Stomach smooth muscle (tissue), 2 donors: Measurements from ENCODE around the gene STON2.
"Not testable (repeated sequence)": the region's sequence is repeated elsewhere in the genome, so short reads cannot be mapped to it uniquely, and the experiment has no call there.

Experiments
- H3K27ac ChIP-seq: one replicate; pipeline ENCODE4 v1.7.0; 2013; ENCODE audit warnings: mild to moderate bottlenecking, low read length, inconsistent platforms
- H3K27me3 ChIP-seq, 2 donors: one replicate each; pipeline ENCODE4 v1.7.0; 2013; ENCODE audit warnings: low read length in 2 of 2; ENCODE audit not compliant: insufficient read depth in 2 of 2, control insufficient read depth in 1 of 2
- H3K36me3 ChIP-seq, 2 donors: one replicate each; pipeline ENCODE4 v1.7.0; 2013; ENCODE audit warnings: low read length in 2 of 2; ENCODE audit not compliant: control insufficient read depth in 2 of 2, insufficient read depth in 2 of 2
- H3K4me1 ChIP-seq: one replicate; pipeline ENCODE4 v1.7.0; 2013; ENCODE audit warnings: low read length; ENCODE audit not compliant: control insufficient read depth, insufficient read depth
- H3K4me3 ChIP-seq, 2 donors: one replicate each; pipeline ENCODE4 v1.7.0; 2013; ENCODE audit warnings: low read length in 2 of 2
- H3K9ac ChIP-seq, 2 donors: one replicate each; pipeline ENCODE4 v1.7.0; 2013; ENCODE audit warnings: low read length in 2 of 2, mild to moderate bottlenecking in 1 of 2
- H3K9me3 ChIP-seq, 2 donors: one replicate each; pipeline ENCODE4 v1.7.0; 2013; ENCODE audit warnings: low read length in 2 of 2; ENCODE audit not compliant: control insufficient read depth in 2 of 2
- donor health status: healthy.
- donor health status: Pancreatic carcinoma.

STON2 gene

GRCh38 chr14:81435391-81436295, 35.5 kb upstream of the STON2 start:
- H3K9ac ChIP-seq = no peak overlapping the region
- H3K9me3 ChIP-seq = no peaks in the 10 kb centered on the region
- H3K4me3 ChIP-seq = peak overlapping the region; percentile 65 to 79
- H3K27ac ChIP-seq = no peak overlapping the region
- no peaks in the 10 kb centered on the region for H3K36me3 ChIP-seq
- peaks cover 14% of the 10 kb centered on the region for H3K4me1 ChIP-seq
- H3K27me3 ChIP-seq = peaks cover 23 to 27% of the 10 kb centered on the region in 2 donors

- Histone ChIP-seq H3K4me1 (peaks cover 14% of the 10 kb centered on the region), H3K27me3 (peaks cover 23 to 27% of the 10 kb centered on the region in 2 donors), H3K27ac (no peak overlapping the region), H3K36me3 (no peaks in the 10 kb centered on the region), H3K4me3 (peak overlapping the region; percentile 65 to 79), H3K9ac (no peak overlapping the region), H3K9me3 (no peaks in the 10 kb centered on the region)
Observed at GRCh38 chr14:81435048-81435390, 34.9 kb upstream of the STON2 start.

GRCh38 chr14:81434230-81434629, 34.1 kb upstream of the STON2 start:
- Histone ChIP-seq H3K4me1 (peaks cover 14% of the 10 kb centered on the region), H3K9ac (no peak overlapping the region), H3K27ac (no peak overlapping the region), H3K36me3 (no peaks in the 10 kb centered on the region), H3K9me3 (no peaks in the 10 kb centered on the region), H3K4me3 (no peak overlapping the region), H3K27me3 (peaks cover 23 to 27% of the 10 kb centered on the region in 2 donors)

GRCh38 chr14:81433378-81433777, 33.3 kb upstream of the STON2 start:
- no peaks in the 10 kb centered on the region for H3K36me3 ChIP-seq
- no peaks in the 10 kb centered on the region for H3K9me3 ChIP-seq
- H3K4me1 ChIP-seq = peaks cover 14% of the 10 kb centered on the region
- H3K4me3 ChIP-seq = no peak overlapping the region
- H3K27ac ChIP-seq = no peak overlapping the region
- peaks cover 23 to 25% of the 10 kb centered on the region in 2 donors for H3K27me3 ChIP-seq
- H3K9ac ChIP-seq = no peak overlapping the region

GRCh38 chr14:81432219-81432661, 32.1 kb upstream of the STON2 start:
- Histone ChIP-seq H3K27ac (no peak overlapping the region), H3K4me1 (peaks cover 16% of the 10 kb centered on the region), H3K9me3 (no peaks in the 10 kb centered on the region), H3K4me3 (no peak overlapping the region), H3K36me3 (no peaks in the 10 kb centered on the region), H3K9ac (no peak overlapping the region), H3K27me3 (peaks cover 19 to 22% of the 10 kb centered on the region in 2 donors)

- H3K9ac ChIP-seq = no peak overlapping the region
- no peak overlapping the region for H3K27ac ChIP-seq
- peaks cover 7% of the 10 kb centered on the region for H3K4me1 ChIP-seq
- H3K4me3 ChIP-seq = no peak overlapping the region
- peaks cover 5 to 14% of the 10 kb centered on the region in 2 donors for H3K27me3 ChIP-seq
- no peaks in the 10 kb centered on the region for H3K9me3 ChIP-seq
- H3K36me3 ChIP-seq = no peaks in the 10 kb centered on the region
Observed at GRCh38 chr14:81430235-81430634, 30.1 kb upstream of the STON2 start.

GRCh38 chr14:81429749-81430148, 29.6 kb upstream of the STON2 start:
- H3K9me3 ChIP-seq, H3K27ac ChIP-seq, H3K9ac ChIP-seq, H3K36me3 ChIP-seq, H3K4me3 ChIP-seq, H3K4me1 ChIP-seq: not testable (repeated sequence)
- peaks cover 2 to 12% of the 10 kb centered on the region in 2 donors for H3K27me3 ChIP-seq

- Histone ChIP-seq H3K9me3 (no peaks in the 10 kb centered on the region), H3K9ac (no peak overlapping the region), H3K36me3 (no peaks in the 10 kb centered on the region), H3K4me1 (peaks cover 5% of the 10 kb centered on the region), H3K27me3 (peaks cover 0 to 12% of the 10 kb centered on the region in 2 donors), H3K27ac (no peak overlapping the region), H3K4me3 (no peak overlapping the region)
Observed at GRCh38 chr14:81429028-81429427, 28.9 kb upstream of the STON2 start.

GRCh38 chr14:81427348-81428058, 27.4 kb upstream of the STON2 start:
- H3K27ac ChIP-seq = no peak overlapping the region
- H3K36me3 ChIP-seq = no peaks in the 10 kb centered on the region
- H3K27me3 ChIP-seq = peaks cover 0 to 6% of the 10 kb centered on the region in 2 donors
- H3K4me3 ChIP-seq = no peak overlapping the region
- no peak overlapping the region for H3K9ac ChIP-seq
- H3K9me3 ChIP-seq = no peaks in the 10 kb centered on the region
- peaks cover 5% of the 10 kb centered on the region for H3K4me1 ChIP-seq

- Histone ChIP-seq H3K9ac (no peak overlapping the region), H3K27ac (no peak overlapping the region), H3K4me3 (no peak overlapping the region), H3K27me3 (peaks cover 0 to 3% of the 10 kb centered on the region in 2 donors), H3K4me1 (peaks cover 5% of the 10 kb centered on the region), H3K36me3 (no peaks in the 10 kb centered on the region), H3K9me3 (peaks cover 0 to 2% of the 10 kb centered on the region in 2 donors)
Observed at GRCh38 chr14:81423504-81423903, 23.4 kb upstream of the STON2 start.
